ENCODE measurements around the gene RYR3.

Gene RYR3

DNA sequence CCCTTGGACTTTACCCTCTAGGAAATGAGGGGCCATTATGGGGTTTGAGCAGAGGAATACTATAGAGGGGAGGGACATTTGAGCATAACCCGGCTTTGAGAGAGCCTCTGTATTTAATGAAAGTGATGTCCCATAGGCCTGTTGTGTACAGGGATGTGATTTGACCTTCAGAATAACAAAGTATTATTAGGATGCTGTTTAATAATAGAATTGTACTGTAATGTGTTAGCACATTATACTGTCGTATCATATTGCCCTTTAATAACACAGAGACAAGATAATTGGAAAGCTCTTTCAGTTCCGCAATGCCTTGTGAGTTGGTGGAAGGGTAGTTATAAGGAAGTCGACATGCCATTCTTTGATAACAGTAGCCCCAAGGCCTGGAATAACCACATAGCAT lies 328.3 kb downstream of the RYR3 start:
- H2AFZ ChIP-seq (ENCODE audit: insufficient read depth, low read length, poor library complexity), result no peak overlapping the region
- WGBS (ENCODE audit: extremely low coverage, insufficient coverage, insufficient read length), result no CpG with 5 or more reads among the region's 4 CpGs
- no peaks in the 10 kb centered on the region for H3K79me1 ChIP-seq (ENCODE audit: low read length)
- H4K91ac ChIP-seq (ENCODE audit: low read depth, low read length), result no peak overlapping the region
- H4K8ac ChIP-seq (ENCODE audit: low read depth, low read length), result no peak overlapping the region
- H3K27ac ChIP-seq (ENCODE audit: low read depth, low read length), result no peak overlapping the region
- no peak overlapping the region for H3K9ac ChIP-seq (ENCODE audit: low read length)
- no peak overlapping the region for H3K4ac ChIP-seq (ENCODE audit: low read depth, low read length)
- no peak overlapping the region for H2AK5ac ChIP-seq (ENCODE audit: low read length)
- no peaks in the 10 kb centered on the region for H3K4me1 ChIP-seq (ENCODE audit: control insufficient read depth in 1 of 2, insufficient read depth in 2 of 2, low read length in 2 of 2)
- H2BK120ac ChIP-seq (ENCODE audit: insufficient read depth, low read length, poor library complexity), result no peak overlapping the region
- no peaks in the 10 kb centered on the region for H3K27me3 ChIP-seq (ENCODE audit: insufficient read depth, low read length)
- no peak overlapping the region for H3K14ac ChIP-seq (ENCODE audit: low read length)
- H3K79me2 ChIP-seq (ENCODE audit: control insufficient read depth, insufficient read depth, low read length, poor library complexity), result no peaks in the 10 kb centered on the region
- H3K18ac ChIP-seq (ENCODE audit: low read length), result no peak overlapping the region
- H4K12ac ChIP-seq (ENCODE audit: low read depth, low read length), result no peak overlapping the region
- no peaks in the 10 kb centered on the region for H3K9me3 ChIP-seq (ENCODE audit: insufficient read depth, low read depth, low read length)
- H2BK12ac ChIP-seq (ENCODE audit: low read length), result no peak overlapping the region
- no peak overlapping the region for H2BK5ac ChIP-seq (ENCODE audit: low read depth, low read length, poor library complexity)
- H3K36me3 ChIP-seq (ENCODE audit: control insufficient read depth in 1 of 2, insufficient read depth in 2 of 2, low read length in 2 of 2), result peaks cover 2 to 8% of the 10 kb centered on the region in 2 experiments
- no peak overlapping the region for H3K23ac ChIP-seq (ENCODE audit: low read length)
- H3K4me3 ChIP-seq (ENCODE audit: low read depth, low read length), result no peak overlapping the region
- no peak overlapping the region for H3K4me2 ChIP-seq (ENCODE audit: low read length)
- no peak for DNase-seq

DNA sequence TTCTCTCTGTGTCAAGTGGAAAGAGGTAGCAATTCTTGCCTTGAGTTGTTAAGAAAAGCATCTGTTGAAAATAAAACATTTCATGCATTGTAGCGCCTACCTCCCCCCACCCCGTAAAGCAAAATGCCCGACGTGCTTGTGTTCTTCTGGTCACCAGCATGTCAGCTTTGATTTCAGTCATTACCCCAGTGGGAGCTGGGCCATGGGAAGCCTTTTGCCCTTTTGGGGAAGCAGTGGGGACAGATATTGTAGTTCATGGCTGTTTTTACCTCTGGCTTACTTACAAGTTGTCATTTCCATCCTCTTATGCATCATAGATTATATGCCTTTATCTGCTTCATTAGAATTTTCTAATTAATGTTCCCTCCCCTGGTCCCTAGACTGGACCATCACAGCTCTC lies 328.7 kb downstream of the RYR3 start:
- H3K14ac ChIP-seq (ENCODE audit: low read length), result no peak overlapping the region
- H3K36me3 ChIP-seq (ENCODE audit: control insufficient read depth in 1 of 2, insufficient read depth in 2 of 2, low read length in 2 of 2), result peaks cover 6 to 12% of the 10 kb centered on the region in 2 experiments
- no peaks in the 10 kb centered on the region for H3K4me1 ChIP-seq (ENCODE audit: control insufficient read depth in 1 of 2, insufficient read depth in 2 of 2, low read length in 2 of 2)
- H3K4me3 ChIP-seq (ENCODE audit: low read depth, low read length), result no peak overlapping the region
- H3K4ac ChIP-seq (ENCODE audit: low read depth, low read length), result no peak overlapping the region
- no peak overlapping the region for H3K4me2 ChIP-seq (ENCODE audit: low read length)
- H2AK5ac ChIP-seq (ENCODE audit: low read length), result no peak overlapping the region
- H3K9me3 ChIP-seq (ENCODE audit: insufficient read depth, low read depth, low read length), result peaks cover 2% of the 10 kb centered on the region
- H3K79me1 ChIP-seq (ENCODE audit: low read length), result no peaks in the 10 kb centered on the region
- no peak overlapping the region for H2BK5ac ChIP-seq (ENCODE audit: low read depth, low read length, poor library complexity)
- no peaks in the 10 kb centered on the region for H3K79me2 ChIP-seq (ENCODE audit: control insufficient read depth, insufficient read depth, low read length, poor library complexity)
- no peak overlapping the region for H4K8ac ChIP-seq (ENCODE audit: low read depth, low read length)
- H4K12ac ChIP-seq (ENCODE audit: low read depth, low read length), result no peak overlapping the region
- H2BK120ac ChIP-seq (ENCODE audit: insufficient read depth, low read length, poor library complexity), result no peak overlapping the region
- no peak overlapping the region for H3K18ac ChIP-seq (ENCODE audit: low read length)
- no peak overlapping the region for H4K91ac ChIP-seq (ENCODE audit: low read depth, low read length)
- WGBS (ENCODE audit: extremely low coverage, insufficient coverage, insufficient read length), result no CpG with 5 or more reads among the region's 4 CpGs
- H2AFZ ChIP-seq (ENCODE audit: insufficient read depth, low read length, poor library complexity), result no peak overlapping the region
- H2BK12ac ChIP-seq (ENCODE audit: low read length), result no peak overlapping the region
- DNase-seq, result no peak
- H3K27ac ChIP-seq (ENCODE audit: low read depth, low read length), result no peak overlapping the region
- H3K23ac ChIP-seq (ENCODE audit: low read length), result no peak overlapping the region
- no peak overlapping the region for H3K9ac ChIP-seq (ENCODE audit: low read length)
- H3K27me3 ChIP-seq (ENCODE audit: insufficient read depth, low read length), result no peaks in the 10 kb centered on the region

- H2BK5ac ChIP-seq (ENCODE audit: low read depth, low read length, poor library complexity), result no peak overlapping the region
- H3K23ac ChIP-seq (ENCODE audit: low read length), result no peak overlapping the region
- no peak overlapping the region for H3K4me2 ChIP-seq (ENCODE audit: low read length)
- no peak overlapping the region for H3K4ac ChIP-seq (ENCODE audit: low read depth, low read length)
- H3K79me1 ChIP-seq (ENCODE audit: low read length), result no peaks in the 10 kb centered on the region
- H3K27ac ChIP-seq (ENCODE audit: low read depth, low read length), result no peak overlapping the region
- no peak overlapping the region for H3K18ac ChIP-seq (ENCODE audit: low read length)
- no peak overlapping the region for H2AFZ ChIP-seq (ENCODE audit: insufficient read depth, low read length, poor library complexity)
- no peaks in the 10 kb centered on the region for H3K4me1 ChIP-seq (ENCODE audit: control insufficient read depth in 1 of 2, insufficient read depth in 2 of 2, low read length in 2 of 2)
- no peak overlapping the region for H4K91ac ChIP-seq (ENCODE audit: low read depth, low read length)
- H3K27me3 ChIP-seq (ENCODE audit: insufficient read depth, low read length), result no peaks in the 10 kb centered on the region
- H3K4me3 ChIP-seq (ENCODE audit: low read depth, low read length), result no peak overlapping the region
- H3K9ac ChIP-seq (ENCODE audit: low read length), result no peak overlapping the region
- H2BK12ac ChIP-seq (ENCODE audit: low read length), result no peak overlapping the region
- H3K79me2 ChIP-seq (ENCODE audit: control insufficient read depth, insufficient read depth, low read length, poor library complexity), result no peaks in the 10 kb centered on the region
- peaks cover 7 to 13% of the 10 kb centered on the region in 2 experiments for H3K36me3 ChIP-seq (ENCODE audit: control insufficient read depth in 1 of 2, insufficient read depth in 2 of 2, low read length in 2 of 2)
- no peak overlapping the region for H4K12ac ChIP-seq (ENCODE audit: low read depth, low read length)
- no peak overlapping the region for H2BK120ac ChIP-seq (ENCODE audit: insufficient read depth, low read length, poor library complexity)
- no peak overlapping the region for H4K8ac ChIP-seq (ENCODE audit: low read depth, low read length)
- WGBS (ENCODE audit: extremely low coverage, insufficient coverage, insufficient read length), result no CpG with 5 or more reads among the region's 6 CpGs
- no peak overlapping the region for H3K14ac ChIP-seq (ENCODE audit: low read length)
- peaks cover 3% of the 10 kb centered on the region for H3K9me3 ChIP-seq (ENCODE audit: insufficient read depth, low read depth, low read length)
- H2AK5ac ChIP-seq (ENCODE audit: low read length), result no peak overlapping the region
- DNase-seq, result no peak
These were observed 329.2 kb downstream of the RYR3 start for GRCh38 chr15:33639978-33640377.

DNA sequence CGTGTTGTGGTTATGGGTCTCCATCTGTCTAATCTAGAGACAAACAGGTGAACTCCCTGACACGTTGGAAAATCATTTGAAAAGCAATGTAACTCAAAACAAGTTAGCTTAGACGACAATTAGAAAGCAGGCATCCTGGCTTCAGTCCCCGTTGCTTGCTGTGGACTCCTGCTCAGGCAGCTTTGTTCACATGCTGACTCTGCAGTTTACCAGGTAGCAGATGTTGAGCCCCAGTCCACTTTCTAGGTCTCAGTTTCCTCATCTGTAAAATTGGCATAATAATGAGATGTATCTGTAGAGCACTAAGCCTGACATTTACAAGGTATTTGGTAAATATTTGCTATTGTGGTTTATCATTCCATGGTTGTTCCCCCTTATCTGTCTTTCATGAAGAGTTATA lies 330.3 kb downstream of the RYR3 start:
- Histone ChIP-seq H3K27ac (ENCODE audit: low read depth, low read length) (no peak overlapping the region), H2AK5ac (ENCODE audit: low read length) (no peak overlapping the region), H3K79me1 (ENCODE audit: low read length) (no peaks in the 10 kb centered on the region), H3K4me1 (ENCODE audit: control insufficient read depth in 1 of 2, insufficient read depth in 2 of 2, low read length in 2 of 2) (no peaks in the 10 kb centered on the region), H3K4me2 (ENCODE audit: low read length) (no peak overlapping the region), H3K9me3 (ENCODE audit: insufficient read depth, low read depth, low read length) (peaks cover 3% of the 10 kb centered on the region), H3K36me3 (ENCODE audit: control insufficient read depth in 1 of 2, insufficient read depth in 2 of 2, low read length in 2 of 2) (peaks cover 7 to 13% of the 10 kb centered on the region in 2 experiments), H2BK12ac (ENCODE audit: low read length) (no peak overlapping the region), H3K14ac (ENCODE audit: low read length) (no peak overlapping the region), H4K91ac (ENCODE audit: low read depth, low read length) (no peak overlapping the region), H2AFZ (ENCODE audit: insufficient read depth, low read length, poor library complexity) (no peak overlapping the region), H3K23ac (ENCODE audit: low read length) (no peak overlapping the region), H3K4me3 (ENCODE audit: low read depth, low read length) (no peak overlapping the region), H3K79me2 (ENCODE audit: control insufficient read depth, insufficient read depth, low read length, poor library complexity) (no peaks in the 10 kb centered on the region), H4K8ac (ENCODE audit: low read depth, low read length) (no peak overlapping the region), H3K18ac (ENCODE audit: low read length) (no peak overlapping the region), H3K4ac (ENCODE audit: low read depth, low read length) (no peak overlapping the region), H3K27me3 (ENCODE audit: insufficient read depth, low read length) (no peaks in the 10 kb centered on the region), H2BK120ac (ENCODE audit: insufficient read depth, low read length, poor library complexity) (no peak overlapping the region), H4K12ac (ENCODE audit: low read depth, low read length) (no peak overlapping the region), H2BK5ac (ENCODE audit: low read depth, low read length, poor library complexity) (no peak overlapping the region), H3K9ac (ENCODE audit: low read length) (no peak overlapping the region)
- DNase-seq, result no peak
- WGBS (ENCODE audit: extremely low coverage, insufficient coverage, insufficient read length), result no CpG with 5 or more reads among the region's 4 CpGs
